Colonic mucosa (tissue), 4 donors: Measurements from ENCODE around the gene KLK4. TPM values are rescaled to one million over a fixed set of nuclear protein-coding genes. Genes with fewer than 3 reads are reported as not detected.

ENCODE experiments used
- DNase-seq: peaks from one replicate; pipeline ENCODE4 v3.0.0-alpha.2; 2020
- H3K27ac ChIP-seq: fragments of 200-600 bp; one replicate; pipeline ENCODE4 v1.8.0; 2021
- H3K27me3 ChIP-seq: fragments of 200-600 bp; one replicate; pipeline ENCODE4 v1.8.0; 2021
- H3K36me3 ChIP-seq: fragments of 200-600 bp; one replicate; pipeline ENCODE4 v1.8.0; 2021
- H3K4me1 ChIP-seq: fragments of 200-600 bp; one replicate; pipeline ENCODE4 v1.8.0; 2021; ENCODE audit warnings: mild to moderate bottlenecking
- H3K4me3 ChIP-seq: fragments of 200-600 bp; one replicate; pipeline ENCODE4 v1.8.0; 2021
- H3K9ac ChIP-seq, 2 donors: one replicate each; pipeline ENCODE4 v1.7.0; 2013; ENCODE audit warnings: control low read depth in 2 of 2, low read depth in 2 of 2, low read length in 2 of 2
- H3K9me3 ChIP-seq: fragments of 200-600 bp; one replicate; pipeline ENCODE4 v1.8.0; 2021
- CTCF ChIP-seq: fragments of 200-600 bp; IDR thresholded peaks from one replicate; pipeline ENCODE4 v1.8.0; 2022; ENCODE audit warnings: antibody characterized with exemption, mild to moderate bottlenecking
- intact Hi-C: fragments of 100-400 bp; cut with DNase I; formaldehyde crosslinking; loops from one replicate; pipeline ENCODE4 v1.14.1; 2022
- total RNA-seq, 2 donors: library from RNA; stranded (reverse); fragmentation: NEBNext Ultra II Directional in 1 of 2; extraction: Animal tissue kit (Norgen Biotek cat#: 25700) in 1 of 2; gene quantifications; one replicate each; pipeline ENCODE4 v1.2.1, GENCODE V29; 2021
- donor health status: healthy.
- donor health status: DM: no; HTN: no; CAD: no.
- donor health status: DM: no; HTN: no; CAD: no.

KLK4 gene
- total RNA-seq, 2 donors from 2014 or later = 1.2 to 2.0 TPM

GRCh38 chr19:50925734-50926133 lies 14.5 kb upstream of the KLK4 start:
- no peak for TF ChIP-seq CTCF
- no peaks in the 10 kb centered on the region for H3K27me3 ChIP-seq
- H3K27ac ChIP-seq = no peak overlapping the region
- intact Hi-C loops = no loop called here
- no peaks in the 10 kb centered on the region for H3K4me1 ChIP-seq
- no peak overlapping the region for H3K9ac ChIP-seq
- H3K36me3 ChIP-seq = no peaks in the 10 kb centered on the region
- no peaks in the 10 kb centered on the region for H3K9me3 ChIP-seq
- no peak overlapping the region for H3K4me3 ChIP-seq
- DNase-seq = no peak

- Histone ChIP-seq H3K27me3 (no peaks in the 10 kb centered on the region), H3K4me1 (no peaks in the 10 kb centered on the region), H3K36me3 (no peaks in the 10 kb centered on the region), H3K27ac (no peak overlapping the region), H3K9me3 (no peaks in the 10 kb centered on the region), H3K9ac (no peak overlapping the region), H3K4me3 (no peak overlapping the region)
- intact Hi-C loops = no loop called here
- no peak for DNase-seq
- no peak for TF ChIP-seq CTCF
These were observed 13.4 kb upstream of the KLK4 start for GRCh38 chr19:50924586-50924985.

- H3K9ac ChIP-seq = no peak overlapping the region
- H3K27me3 ChIP-seq = no peaks in the 10 kb centered on the region
- H3K4me3 ChIP-seq = no peak overlapping the region
- intact Hi-C loops = loop anchor here (2.0 kb wide), 1 partner anchor 130 kb away; no protein-coding TSS in a partner anchor
- H3K4me1 ChIP-seq = no peaks in the 10 kb centered on the region
- no peak overlapping the region for H3K27ac ChIP-seq
- no peaks in the 10 kb centered on the region for H3K36me3 ChIP-seq
- TF ChIP-seq CTCF = peak; percentile 91
- H3K9me3 ChIP-seq = no peaks in the 10 kb centered on the region
- peak; percentile 82 for DNase-seq
These were observed 11.2 kb upstream of the KLK4 start for GRCh38 chr19:50922317-50922853.

- Histone ChIP-seq H3K9ac (no peak overlapping the region), H3K4me3 (no peak overlapping the region), H3K4me1 (no peaks in the 10 kb centered on the region), H3K9me3 (no peaks in the 10 kb centered on the region), H3K27ac (no peak overlapping the region), H3K27me3 (no peaks in the 10 kb centered on the region), H3K36me3 (no peaks in the 10 kb centered on the region)
- TF ChIP-seq CTCF = no peak
- intact Hi-C loops = loop anchor here (2.0 kb wide), 1 partner anchor 129 kb away; no protein-coding TSS in a partner anchor
- no peak for DNase-seq
These were observed 10.5 kb upstream of the KLK4 start for GRCh38 chr19:50921426-50922316.

GRCh38 chr19:50916069-50916468 lies 4.9 kb upstream of the KLK4 start:
- no peak overlapping the region for H3K4me3 ChIP-seq
- no peaks in the 10 kb centered on the region for H3K9me3 ChIP-seq
- DNase-seq = no peak
- intact Hi-C loops = no loop called here
- no peaks in the 10 kb centered on the region for H3K4me1 ChIP-seq
- H3K9ac ChIP-seq = no peak overlapping the region
- no peaks in the 10 kb centered on the region for H3K36me3 ChIP-seq
- no peak for TF ChIP-seq CTCF
- H3K27me3 ChIP-seq = peaks cover 16% of the 10 kb centered on the region
- no peak overlapping the region for H3K27ac ChIP-seq
